Keratinocyte (primary cell): Measurements from ENCODE around the gene RETN. TPM values are rescaled to one million over a fixed set of nuclear protein-coding genes. Genes with fewer than 3 reads are reported as not detected.

Experiments
- DNase-seq: peaks from one replicate; pipeline ENCODE4 v3.0.0-alpha.2; 2011; ENCODE audit warnings: low read depth, missing footprints, low spot score
- FAIRE-seq: peaks from 2 replicates; lab custom pipeline; 2011; peaks lifted over from hg19 to GRCh38; lab: Jason Lieb, UNC
- H2AFZ ChIP-seq: 2 replicates; pipeline ENCODE4 v1.6.0; 2012; ENCODE audit warnings: low read length, control low read depth, inconsistent platforms; ENCODE audit not compliant: control insufficient read depth
- H3K27ac ChIP-seq: 2 replicates; pipeline ENCODE4 v1.5.1; 2011; ENCODE audit warnings: low read length; ENCODE audit not compliant: control insufficient read depth, insufficient read depth
- H3K27me3 ChIP-seq: 3 replicates; pipeline ENCODE4 v1.6.0; 2011; ENCODE audit warnings: low read length; ENCODE audit not compliant: control insufficient read depth, insufficient read depth; ENCODE audit errors: extremely low read depth
- H3K36me3 ChIP-seq, 2 experiments: 2 replicates in 1 of 2; 3 replicates in 1 of 2; pipeline ENCODE4 v1.5.1; 2011; ENCODE audit warnings: low read length in 2 of 2, mild to moderate bottlenecking in 1 of 2; ENCODE audit not compliant: control insufficient read depth in 2 of 2, insufficient read depth in 2 of 2; ENCODE audit errors: extremely low read depth in 1 of 2
- H3K4me1 ChIP-seq: 3 replicates; pipeline ENCODE4 v1.5.1; 2011; ENCODE audit warnings: low read length; ENCODE audit not compliant: control insufficient read depth, insufficient read depth; ENCODE audit errors: extremely low read depth
- H3K4me2 ChIP-seq: 3 replicates; pipeline ENCODE4 v1.6.0; 2011; ENCODE audit warnings: low read depth, low read length; ENCODE audit not compliant: control insufficient read depth, insufficient read depth; ENCODE audit errors: extremely low read depth
- H3K4me3 ChIP-seq, 3 experiments: fragments of 200-600 bp in 1 of 3; sonication (generic) in 1 of 3; 2 replicates in 2 of 3; 3 replicates in 1 of 3; pipeline ENCODE4 v1.5.1; 2011 to 2016; ENCODE audit warnings: low read length in 3 of 3, mild to moderate bottlenecking in 3 of 3, control low read depth in 2 of 3, inconsistent platforms in 1 of 3, low read depth in 1 of 3, mixed read lengths in 1 of 3, mixed run types in 1 of 3, moderate library complexity in 1 of 3; ENCODE audit not compliant: control insufficient read depth in 2 of 3, insufficient read depth in 2 of 3; ENCODE audit errors: extremely low read depth in 1 of 3
- H3K79me2 ChIP-seq: 2 replicates; pipeline ENCODE4 v1.6.0; 2012; ENCODE audit warnings: low read length; ENCODE audit not compliant: control insufficient read depth, insufficient read depth
- H3K9ac ChIP-seq: 3 replicates; pipeline ENCODE4 v1.6.0; 2011; ENCODE audit warnings: low read length; ENCODE audit not compliant: control insufficient read depth, insufficient read depth; ENCODE audit errors: extremely low read depth
- H3K9me1 ChIP-seq: 3 replicates; pipeline ENCODE4 v1.6.0; 2011; ENCODE audit warnings: low read length; ENCODE audit not compliant: control insufficient read depth, insufficient read depth; ENCODE audit errors: extremely low read depth
- H3K9me3 ChIP-seq: 2 replicates; pipeline ENCODE4 v1.5.1; 2012; ENCODE audit warnings: low read depth, low read length; ENCODE audit not compliant: control insufficient read depth
- H4K20me1 ChIP-seq: 3 replicates; pipeline ENCODE4 v1.6.0; 2011; ENCODE audit warnings: low read length; ENCODE audit not compliant: control insufficient read depth, insufficient read depth; ENCODE audit errors: extremely low read depth
- CTCF ChIP-seq, 3 experiments: IDR thresholded peaks in 1 of 3; conservative IDR thresholded peaks in 1 of 3; optimal IDR thresholded peaks in 1 of 3; 2 replicates in 2 of 3; 3 replicates in 1 of 3; pipeline versions ENCODE3 to v1.5.1; 2011; ENCODE audit warnings: low read length in 3 of 3, mild to moderate bottlenecking in 3 of 3, moderate library complexity in 2 of 3, control low read depth in 1 of 3, inconsistent platforms in 1 of 3; ENCODE audit not compliant: insufficient read depth in 2 of 3; ENCODE audit errors: extremely low read depth in 1 of 3
- EZH2 ChIP-seq: IDR thresholded peaks from one replicate; pipeline ENCODE4 v1.6.1; 2012; ENCODE audit warnings: inconsistent platforms, mild to moderate bottlenecking, low read length, moderate library complexity
- dilution Hi-C: fragments of 300-500 bp; cut with MboI; formaldehyde crosslinking; loops from one replicate; pipeline ENCODE4 v1.7.0; 2020; ENCODE audit warnings: low sequenced_read_pairs; ENCODE audit not compliant: extremely low pct_ligation_motif_present
- polyA plus RNA-seq, 5 experiments: library from polyadenylated mRNA; depleted of rRNA in 3 of 5; stranded (reverse) in 3 of 5; stranded (forward) in 1 of 5; unstranded in 1 of 5; fragments of >200 nt; gene quantifications; 1 replicate in 1 of 5; 2 replicates in 3 of 5; 3 replicates in 1 of 5; pipeline versions ENCODE4 v1.2.1 to v1.2.3, GENCODE V29; 2011 to 2012; ENCODE audit warnings: missing spikeins in 2 of 5, low read depth in 1 of 5, low replicate concordance in 1 of 5

The RETN gene
- polyA plus RNA-seq, 1 donor (not counting 4 experiments of a cell fraction or from before 2014, with no cell fraction given) = not detected

- H3K9me3 ChIP-seq = no peaks in the 10 kb centered on the region
- peaks cover 9% of the 10 kb centered on the region for H3K4me1 ChIP-seq
- no peak within 1 kb of the TSS for H2AFZ ChIP-seq
- dilution Hi-C loops = no loop called here
- H3K9me1 ChIP-seq = no peaks in the 10 kb centered on the region
- DNase-seq (no peak), FAIRE-seq (no peak)
- no peaks in the 10 kb centered on the region for H4K20me1 ChIP-seq
- H3K36me3 ChIP-seq = peaks cover 0 to 5% of the 10 kb centered on the region in 2 experiments
- H3K27ac ChIP-seq = no peak within 1 kb of the TSS
- peaks cover 33% of the 10 kb centered on the region for H3K79me2 ChIP-seq
- H3K4me3 ChIP-seq = no peak within 1 kb of the TSS
- no peak within 1 kb of the TSS for H3K4me2 ChIP-seq
- no peaks in the 10 kb centered on the region for H3K27me3 ChIP-seq
- no peak for TF ChIP-seq CTCF (optimal IDR thresholded peaks at IDR 0.05 in 1 of 3, IDR thresholded peaks at IDR 0.05 in 1 of 3, conservative IDR thresholded peaks at IDR 0.05 in 1 of 3; ENCODE audit: extremely low read depth in 1 of 3, insufficient read depth in 2 of 3, low read length in 3 of 3)
- TF ChIP-seq EZH2 = no peak
- no peak within 1 kb of the TSS for H3K9ac ChIP-seq
Measured at GRCh38 chr19:7633698-7634097, 35.2 kb upstream of the RETN start, which contains the start of gene PCP2. TSS of gene PCP2 (minus strand) at chr19:7633719. CDS start at chr19:7633457, 262 bp downstream.

GRCh38 chr19:7635670-7636069 lies 33.2 kb upstream of the RETN start:
- Histone ChIP-seq H3K4me3 (no peak overlapping the region), H3K9ac (no peak overlapping the region), H3K27ac (no peak overlapping the region), H3K9me1 (no peaks in the 10 kb centered on the region), H4K20me1 (no peaks in the 10 kb centered on the region), H3K36me3 (peaks cover 5 to 14% of the 10 kb centered on the region in 2 experiments), H3K4me1 (peaks cover 3% of the 10 kb centered on the region), H3K79me2 (peaks cover 24% of the 10 kb centered on the region), H3K27me3 (no peaks in the 10 kb centered on the region), H2AFZ (no peak overlapping the region), H3K9me3 (no peaks in the 10 kb centered on the region), H3K4me2 (no peak overlapping the region)
- dilution Hi-C loops = no loop called here
- TF ChIP-seq CTCF (optimal IDR thresholded peaks at IDR 0.05 in 1 of 3, IDR thresholded peaks at IDR 0.05 in 1 of 3, conservative IDR thresholded peaks at IDR 0.05 in 1 of 3; ENCODE audit: extremely low read depth in 1 of 3, insufficient read depth in 2 of 3, low read length in 3 of 3) (no peak), EZH2 (no peak)
- DNase-seq (no peak), FAIRE-seq (no peak)
